GM10248 (cell line): ENCODE data around the gene DMP1.
"Not testable (repeated sequence)": the region's sequence is repeated elsewhere in the genome, so short reads cannot be mapped to it uniquely, and the experiment has no call there.

Experiments used
- CTCF ChIA-PET: fragments of 300-600 bp; sonication (Branson Sonifier 250); formaldehyde crosslinking; extraction: SDS; loops from one replicate; lab custom pipeline; 2021; ENCODE audit warnings: antibody characterized with exemption; lab: Yijun Ruan, JAX
- POLR2A ChIA-PET: fragments of 350-650 bp; sonication (Branson Sonifier 250); formaldehyde crosslinking; extraction: SDS; loops from one replicate; lab custom pipeline; 2020; ENCODE audit warnings: antibody characterized with exemption; lab: Yijun Ruan, JAX
- DNase-seq: peaks from one replicate; pipeline ENCODE4 v3.0.0; 2012; ENCODE audit errors: extremely low spot score
- TF ChIP-seq, protein P1 (sequence below): IDR thresholded peaks from 2 replicates; pipeline ENCODE4 v1.5.1; 2012; ENCODE audit warnings: mild to moderate bottlenecking, low read depth; ENCODE audit errors: extremely low read depth, missing control alignments, control extremely low read depth

DMP1 gene

DNA sequence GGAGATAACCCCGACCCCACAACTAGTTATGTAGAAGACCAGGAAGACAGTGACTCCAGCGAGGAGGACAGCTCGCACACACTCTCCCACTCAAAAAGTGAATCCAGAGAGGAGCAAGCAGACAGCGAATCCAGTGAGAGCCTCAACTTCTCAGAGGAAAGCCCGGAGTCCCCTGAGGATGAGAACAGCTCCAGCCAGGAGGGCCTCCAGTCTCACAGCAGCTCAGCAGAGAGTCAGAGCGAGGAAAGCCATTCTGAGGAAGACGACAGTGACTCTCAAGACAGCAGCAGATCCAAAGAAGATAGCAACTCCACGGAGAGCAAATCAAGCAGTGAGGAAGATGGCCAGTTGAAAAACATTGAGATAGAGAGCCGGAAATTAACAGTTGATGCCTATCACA is 12.8 kb downstream of the DMP1 start:
- POLR2A ChIA-PET = no interaction called here
- TF ChIP-seq, protein P1, sequence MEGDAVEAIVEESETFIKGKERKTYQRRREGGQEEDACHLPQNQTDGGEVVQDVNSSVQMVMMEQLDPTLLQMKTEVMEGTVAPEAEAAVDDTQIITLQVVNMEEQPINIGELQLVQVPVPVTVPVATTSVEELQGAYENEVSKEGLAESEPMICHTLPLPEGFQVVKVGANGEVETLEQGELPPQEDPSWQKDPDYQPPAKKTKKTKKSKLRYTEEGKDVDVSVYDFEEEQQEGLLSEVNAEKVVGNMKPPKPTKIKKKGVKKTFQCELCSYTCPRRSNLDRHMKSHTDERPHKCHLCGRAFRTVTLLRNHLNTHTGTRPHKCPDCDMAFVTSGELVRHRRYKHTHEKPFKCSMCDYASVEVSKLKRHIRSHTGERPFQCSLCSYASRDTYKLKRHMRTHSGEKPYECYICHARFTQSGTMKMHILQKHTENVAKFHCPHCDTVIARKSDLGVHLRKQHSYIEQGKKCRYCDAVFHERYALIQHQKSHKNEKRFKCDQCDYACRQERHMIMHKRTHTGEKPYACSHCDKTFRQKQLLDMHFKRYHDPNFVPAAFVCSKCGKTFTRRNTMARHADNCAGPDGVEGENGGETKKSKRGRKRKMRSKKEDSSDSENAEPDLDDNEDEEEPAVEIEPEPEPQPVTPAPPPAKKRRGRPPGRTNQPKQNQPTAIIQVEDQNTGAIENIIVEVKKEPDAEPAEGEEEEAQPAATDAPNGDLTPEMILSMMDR = no peak
- DNase-seq = no peak
- CTCF ChIA-PET = interaction anchor here (1.6 to 2.3 kb wide), 2 partner anchors 14 to 17 kb away, joined by 5 to 7 read pairs; no protein-coding TSS in a partner anchor

DNA sequence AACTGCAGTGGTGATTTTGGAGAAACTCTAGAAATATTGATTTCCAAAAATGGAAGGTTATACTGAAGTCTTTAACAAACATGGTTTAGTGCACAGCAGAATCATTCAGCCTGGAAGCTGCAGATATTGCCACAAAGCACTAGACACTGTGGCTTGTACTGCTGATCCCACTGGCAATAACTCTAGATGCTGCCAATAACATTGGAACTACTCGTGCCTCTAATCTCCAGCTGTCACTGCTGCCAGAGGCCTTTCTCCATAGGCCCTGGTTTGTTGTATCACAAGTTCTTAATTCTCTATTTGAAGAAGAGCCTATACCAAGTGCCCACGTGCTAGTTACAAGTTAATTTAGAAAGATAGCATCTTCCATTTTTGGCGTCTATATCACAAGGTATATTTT is 19.3 kb downstream of the DMP1 start:
- CTCF ChIA-PET = no interaction called here
- POLR2A ChIA-PET = no interaction called here
- no peak for DNase-seq

DNA sequence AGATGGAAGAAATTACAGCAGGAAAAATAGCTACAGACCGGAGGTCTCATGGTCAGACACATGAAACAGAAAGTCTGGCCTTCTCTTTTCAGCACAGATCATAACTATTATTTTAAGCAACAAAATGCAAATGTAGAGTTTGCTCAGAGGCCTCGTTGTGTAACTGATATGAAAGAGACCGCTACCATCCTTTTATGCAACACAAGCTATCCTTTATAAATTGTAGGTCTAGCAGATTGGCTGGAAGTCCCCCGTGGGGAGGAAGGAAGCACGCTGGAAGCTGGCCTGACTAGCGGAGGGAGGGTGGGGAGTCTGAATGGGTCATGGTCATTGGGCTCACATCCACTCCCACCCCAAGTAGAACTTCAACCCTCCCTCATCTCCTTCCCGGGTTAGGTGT is 27.7 kb downstream of the DMP1 start:
- POLR2A ChIA-PET = no interaction called here
- CTCF ChIA-PET = interaction anchor here (0.8 to 2.5 kb wide), 12 partner anchors 10 to 534 kb away, joined by 3 to 12 read pairs (median 3); no protein-coding TSS in a partner anchor
- TF ChIP-seq, protein P1 = no peak
- DNase-seq = no peak

More for the DNA sequence above, 19.3 kb downstream of the DMP1 start:
- TF ChIP-seq, protein P1 = no peak

DNA sequence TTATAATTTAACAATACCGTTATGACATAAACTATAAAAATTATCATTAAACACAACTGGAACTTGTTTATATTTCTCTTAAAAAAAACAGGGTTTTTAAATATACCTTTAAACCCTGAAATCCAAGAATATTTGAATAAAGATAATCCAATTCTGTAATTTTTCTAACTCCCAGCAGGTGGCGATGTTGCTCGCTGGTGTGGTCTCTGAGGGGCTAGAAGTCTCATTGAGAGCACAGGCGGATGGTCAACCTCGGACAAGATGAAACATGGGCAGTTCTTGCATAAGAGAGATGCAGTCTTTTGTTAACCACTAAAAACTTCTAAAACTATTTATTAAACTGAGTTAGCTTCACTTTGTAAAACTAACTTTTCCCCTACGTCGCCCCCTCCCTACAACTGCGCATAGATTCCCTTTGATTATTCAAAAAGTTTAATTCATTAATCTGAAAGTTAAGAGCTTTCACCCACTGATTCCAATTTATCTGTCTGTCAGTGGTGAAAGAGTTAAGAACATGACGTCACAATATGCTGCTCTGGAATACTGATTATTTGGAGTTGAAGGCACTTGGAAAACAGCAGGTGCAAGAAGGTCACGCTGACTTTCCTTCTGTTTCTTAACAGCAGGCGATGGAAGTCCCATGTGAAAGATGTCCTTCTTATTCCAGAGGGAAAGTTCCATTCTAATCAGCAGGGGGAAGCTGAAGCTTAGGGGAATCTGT is 29.5 kb downstream of the DMP1 start:
- TF ChIP-seq, protein P1 = peak; percentile 79
- CTCF ChIA-PET = interaction anchor here (0.6 to 2.1 kb wide), 18 partner anchors 13 to 535 kb away, joined by 3 to 7 read pairs (median 3); no protein-coding TSS in a partner anchor
- POLR2A ChIA-PET = no interaction called here
- peak; percentile 22 for DNase-seq

DNA sequence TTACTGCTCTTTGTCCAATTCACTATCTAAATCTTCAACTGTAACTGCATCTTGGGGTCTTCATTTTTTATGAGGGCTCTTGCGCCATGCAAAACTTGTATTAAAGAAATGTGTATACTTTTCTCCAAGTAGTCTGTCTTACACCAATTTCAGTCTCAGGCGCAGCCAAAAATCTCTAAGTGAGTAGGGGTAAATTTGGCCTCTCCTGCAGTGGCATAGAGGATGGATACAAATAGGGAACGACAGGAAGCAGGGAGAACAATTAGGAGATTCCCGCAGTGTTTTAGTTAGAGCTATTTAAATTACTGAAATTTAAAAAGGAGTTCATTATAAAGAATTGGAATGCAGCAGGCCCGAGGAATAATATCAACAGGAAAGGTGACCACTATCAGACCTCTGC is 30.2 kb downstream of the DMP1 start:
- no peak for DNase-seq
- CTCF ChIA-PET = interaction anchor here (0.6 to 2.1 kb wide), 18 partner anchors 13 to 534 kb away, joined by 3 to 7 read pairs (median 3); no protein-coding TSS in a partner anchor
- TF ChIP-seq, protein P1 = no peak
- POLR2A ChIA-PET = no interaction called here

DNA sequence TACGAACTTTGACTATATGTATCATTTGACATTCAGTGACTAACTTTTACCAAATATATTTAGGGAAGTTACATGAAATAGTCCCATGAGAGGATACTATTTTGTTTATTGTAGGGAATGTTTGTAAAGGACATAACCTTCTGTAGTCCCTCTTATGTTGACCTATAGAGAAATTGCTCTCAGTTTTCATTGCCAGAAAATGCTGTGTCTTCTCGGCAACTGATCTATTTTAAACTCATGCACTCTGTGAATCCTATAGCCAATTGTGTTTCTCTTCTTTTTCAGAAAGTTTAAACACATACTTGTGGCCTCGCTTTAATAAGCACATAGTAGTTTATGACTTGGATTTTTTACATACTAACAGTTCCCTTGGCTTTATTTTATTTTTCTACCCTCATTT is 38.2 kb downstream of the DMP1 start:
- ChIA-PET CTCF (no interaction called here), POLR2A (no interaction called here)
- TF ChIP-seq, protein P1 = no peak
- no peak for DNase-seq

DNA sequence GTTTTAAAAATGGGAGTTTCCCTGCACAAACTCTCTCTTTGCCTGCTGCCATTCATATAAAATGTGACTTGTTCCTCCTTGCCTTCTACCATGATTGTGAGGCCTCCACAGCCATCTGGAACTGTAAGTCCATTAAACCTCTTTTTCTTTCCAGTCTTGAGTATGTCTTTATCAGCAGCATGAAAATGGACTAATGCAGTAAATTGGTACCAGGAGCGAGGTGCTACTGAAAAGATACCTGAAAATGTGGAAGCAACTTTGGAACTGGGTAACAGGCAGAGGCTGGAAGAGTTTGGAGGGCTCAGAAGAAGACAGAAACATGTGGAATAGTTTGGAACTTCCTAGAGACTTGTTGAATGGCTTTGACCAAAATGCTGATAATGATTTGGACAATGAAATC is 40.9 kb downstream of the DMP1 start:
- POLR2A ChIA-PET, DNase-seq, CTCF ChIA-PET: not testable (repeated sequence)

DNA sequence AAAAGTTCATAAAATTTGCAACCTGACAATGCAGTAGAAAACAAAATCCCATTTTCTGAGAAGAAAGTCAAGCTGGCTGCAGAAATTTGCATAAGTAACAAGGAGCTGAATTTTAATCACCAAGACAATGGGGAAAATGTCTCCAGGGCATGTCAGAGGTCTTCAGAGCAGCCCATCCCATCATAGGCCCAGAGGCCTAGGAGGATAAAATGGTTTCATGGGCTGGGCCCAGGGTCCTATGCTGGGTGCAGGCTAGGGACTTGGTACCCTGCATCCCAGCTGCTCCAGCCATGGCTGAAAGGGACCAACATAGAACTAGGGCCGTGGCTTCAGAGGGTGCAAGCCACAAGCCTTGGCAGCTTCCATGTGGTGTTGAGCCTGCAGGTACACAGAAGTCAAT is 42.0 kb downstream of the DMP1 start:
- DNase-seq, CTCF ChIA-PET, POLR2A ChIA-PET: not testable (repeated sequence)
